Esophagus muscularis mucosa (tissue), 3 donors: Measurements from ENCODE around the gene LARGE1.

Experiments used
- POLR2A ChIP-seq: fragments of 450-650 bp; IDR thresholded peaks from one replicate; pipeline ENCODE4 v1.6.1; 2017; ENCODE audit warnings: antibody characterized with exemption, moderate library complexity, mild to moderate bottlenecking, low read depth
- POLR2AphosphoS5 ChIP-seq, 2 donors: sonication (generic); formaldehyde crosslinking; IDR thresholded peaks; one replicate each; pipeline ENCODE4 v1.6.1; 2017; ENCODE audit warnings: antibody characterized with exemption in 2 of 2
- TF ChIP-seq, protein P1 (sequence below), 3 experiments: fragments of 200-600 bp in 2 of 3; fragments of 450-650 bp in 1 of 3; sonication (generic) in 2 of 3; IDR thresholded peaks; one replicate each; pipeline ENCODE4 v1.5.1; 2017 to 2019; ENCODE audit warnings: antibody characterized with exemption in 3 of 3, mild to moderate bottlenecking in 2 of 3, moderate library complexity in 1 of 3

DNA sequence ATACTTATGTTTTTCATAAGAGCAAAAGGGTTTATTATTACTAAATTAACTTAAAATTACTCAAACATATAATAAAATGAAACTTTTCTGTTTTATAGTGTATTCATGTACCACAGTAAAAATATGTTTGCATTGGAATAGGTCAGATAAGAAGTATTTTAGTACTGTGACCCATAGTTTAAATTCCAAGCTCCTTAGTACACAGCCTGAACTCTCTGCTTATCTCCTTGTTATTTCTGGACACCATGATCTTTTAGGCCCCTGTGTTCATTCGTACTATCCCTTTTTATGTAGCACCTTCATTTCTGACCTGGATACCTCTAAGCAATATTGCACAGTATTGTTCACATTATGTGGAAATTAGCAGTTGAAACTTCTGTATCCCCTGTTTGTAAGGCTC lies 565.3 kb downstream of the LARGE1 start:
- TF ChIP-seq, protein P1, sequence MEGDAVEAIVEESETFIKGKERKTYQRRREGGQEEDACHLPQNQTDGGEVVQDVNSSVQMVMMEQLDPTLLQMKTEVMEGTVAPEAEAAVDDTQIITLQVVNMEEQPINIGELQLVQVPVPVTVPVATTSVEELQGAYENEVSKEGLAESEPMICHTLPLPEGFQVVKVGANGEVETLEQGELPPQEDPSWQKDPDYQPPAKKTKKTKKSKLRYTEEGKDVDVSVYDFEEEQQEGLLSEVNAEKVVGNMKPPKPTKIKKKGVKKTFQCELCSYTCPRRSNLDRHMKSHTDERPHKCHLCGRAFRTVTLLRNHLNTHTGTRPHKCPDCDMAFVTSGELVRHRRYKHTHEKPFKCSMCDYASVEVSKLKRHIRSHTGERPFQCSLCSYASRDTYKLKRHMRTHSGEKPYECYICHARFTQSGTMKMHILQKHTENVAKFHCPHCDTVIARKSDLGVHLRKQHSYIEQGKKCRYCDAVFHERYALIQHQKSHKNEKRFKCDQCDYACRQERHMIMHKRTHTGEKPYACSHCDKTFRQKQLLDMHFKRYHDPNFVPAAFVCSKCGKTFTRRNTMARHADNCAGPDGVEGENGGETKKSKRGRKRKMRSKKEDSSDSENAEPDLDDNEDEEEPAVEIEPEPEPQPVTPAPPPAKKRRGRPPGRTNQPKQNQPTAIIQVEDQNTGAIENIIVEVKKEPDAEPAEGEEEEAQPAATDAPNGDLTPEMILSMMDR (IDR thresholded peaks at IDR 0.05), result no peak
- TF ChIP-seq POLR2A (no peak), POLR2AphosphoS5 (IDR thresholded peaks at IDR 0.05) (no peak)
